Keratinocyte (primary cell): ENCODE measurements around the gene SDK2. TPM values are rescaled to one million over a fixed set of nuclear protein-coding genes. Genes with fewer than 3 reads are reported as not detected.

ENCODE experiments used
- DNase-seq: peaks from one replicate; pipeline ENCODE4 v3.0.0-alpha.2; 2011; ENCODE audit warnings: low read depth, missing footprints, low spot score
- FAIRE-seq: peaks from 2 replicates; lab custom pipeline; 2011; peaks lifted over from hg19 to GRCh38; lab: Jason Lieb, UNC
- H2AFZ ChIP-seq: 2 replicates; pipeline ENCODE4 v1.6.0; 2012; ENCODE audit warnings: low read length, control low read depth, inconsistent platforms; ENCODE audit not compliant: control insufficient read depth
- H3K27ac ChIP-seq: 2 replicates; pipeline ENCODE4 v1.5.1; 2011; ENCODE audit warnings: low read length; ENCODE audit not compliant: control insufficient read depth, insufficient read depth
- H3K27me3 ChIP-seq: 3 replicates; pipeline ENCODE4 v1.6.0; 2011; ENCODE audit warnings: low read length; ENCODE audit not compliant: control insufficient read depth, insufficient read depth; ENCODE audit errors: extremely low read depth
- H3K36me3 ChIP-seq, 2 experiments: 2 replicates in 1 of 2; 3 replicates in 1 of 2; pipeline ENCODE4 v1.5.1; 2011; ENCODE audit warnings: low read length in 2 of 2, mild to moderate bottlenecking in 1 of 2; ENCODE audit not compliant: control insufficient read depth in 2 of 2, insufficient read depth in 2 of 2; ENCODE audit errors: extremely low read depth in 1 of 2
- H3K4me1 ChIP-seq: 3 replicates; pipeline ENCODE4 v1.5.1; 2011; ENCODE audit warnings: low read length; ENCODE audit not compliant: control insufficient read depth, insufficient read depth; ENCODE audit errors: extremely low read depth
- H3K4me2 ChIP-seq: 3 replicates; pipeline ENCODE4 v1.6.0; 2011; ENCODE audit warnings: low read depth, low read length; ENCODE audit not compliant: control insufficient read depth, insufficient read depth; ENCODE audit errors: extremely low read depth
- H3K4me3 ChIP-seq, 3 experiments: fragments of 200-600 bp in 1 of 3; sonication (generic) in 1 of 3; 2 replicates in 2 of 3; 3 replicates in 1 of 3; pipeline ENCODE4 v1.5.1; 2011 to 2016; ENCODE audit warnings: low read length in 3 of 3, mild to moderate bottlenecking in 3 of 3, control low read depth in 2 of 3, inconsistent platforms in 1 of 3, low read depth in 1 of 3, mixed read lengths in 1 of 3, mixed run types in 1 of 3, moderate library complexity in 1 of 3; ENCODE audit not compliant: control insufficient read depth in 2 of 3, insufficient read depth in 2 of 3; ENCODE audit errors: extremely low read depth in 1 of 3
- H3K79me2 ChIP-seq: 2 replicates; pipeline ENCODE4 v1.6.0; 2012; ENCODE audit warnings: low read length; ENCODE audit not compliant: control insufficient read depth, insufficient read depth
- H3K9ac ChIP-seq: 3 replicates; pipeline ENCODE4 v1.6.0; 2011; ENCODE audit warnings: low read length; ENCODE audit not compliant: control insufficient read depth, insufficient read depth; ENCODE audit errors: extremely low read depth
- H3K9me1 ChIP-seq: 3 replicates; pipeline ENCODE4 v1.6.0; 2011; ENCODE audit warnings: low read length; ENCODE audit not compliant: control insufficient read depth, insufficient read depth; ENCODE audit errors: extremely low read depth
- H3K9me3 ChIP-seq: 2 replicates; pipeline ENCODE4 v1.5.1; 2012; ENCODE audit warnings: low read depth, low read length; ENCODE audit not compliant: control insufficient read depth
- H4K20me1 ChIP-seq: 3 replicates; pipeline ENCODE4 v1.6.0; 2011; ENCODE audit warnings: low read length; ENCODE audit not compliant: control insufficient read depth, insufficient read depth; ENCODE audit errors: extremely low read depth
- CTCF ChIP-seq, 3 experiments: IDR thresholded peaks in 1 of 3; conservative IDR thresholded peaks in 1 of 3; optimal IDR thresholded peaks in 1 of 3; 2 replicates in 2 of 3; 3 replicates in 1 of 3; pipeline versions ENCODE3 to v1.5.1; 2011; ENCODE audit warnings: low read length in 3 of 3, mild to moderate bottlenecking in 3 of 3, moderate library complexity in 2 of 3, control low read depth in 1 of 3, inconsistent platforms in 1 of 3; ENCODE audit not compliant: insufficient read depth in 2 of 3; ENCODE audit errors: extremely low read depth in 1 of 3
- EZH2 ChIP-seq: IDR thresholded peaks from one replicate; pipeline ENCODE4 v1.6.1; 2012; ENCODE audit warnings: inconsistent platforms, mild to moderate bottlenecking, low read length, moderate library complexity
- dilution Hi-C: fragments of 300-500 bp; cut with MboI; formaldehyde crosslinking; loops from one replicate; pipeline ENCODE4 v1.7.0; 2020; ENCODE audit warnings: low sequenced_read_pairs; ENCODE audit not compliant: extremely low pct_ligation_motif_present
- polyA plus RNA-seq, 5 experiments: library from polyadenylated mRNA; depleted of rRNA in 3 of 5; stranded (reverse) in 3 of 5; stranded (forward) in 1 of 5; unstranded in 1 of 5; fragments of >200 nt; gene quantifications; 1 replicate in 1 of 5; 2 replicates in 3 of 5; 3 replicates in 1 of 5; pipeline versions ENCODE4 v1.2.1 to v1.2.3, GENCODE V29; 2011 to 2012; ENCODE audit warnings: missing spikeins in 2 of 5, low read depth in 1 of 5, low replicate concordance in 1 of 5

SDK2 gene
- polyA plus RNA-seq, 1 donor (not counting 4 experiments of a cell fraction or from before 2014, with no cell fraction given), result 1.8 TPM

- Histone ChIP-seq H3K4me1 (peaks cover 29% of the 10 kb centered on the region), H4K20me1 (no peaks in the 10 kb centered on the region), H2AFZ (no peak overlapping the region), H3K79me2 (peaks cover 12% of the 10 kb centered on the region), H3K27ac (no peak overlapping the region), H3K9ac (no peak overlapping the region), H3K36me3 (no peaks in the 10 kb centered on the region), H3K4me3 (no peak overlapping the region), H3K9me3 (no peaks in the 10 kb centered on the region), H3K27me3 (no peaks in the 10 kb centered on the region), H3K4me2 (no peak overlapping the region), H3K9me1 (no peaks in the 10 kb centered on the region)
- peak; percentile 51 for FAIRE-seq
- TF ChIP-seq EZH2 (no peak), CTCF (optimal IDR thresholded peaks at IDR 0.05 in 1 of 3, IDR thresholded peaks at IDR 0.05 in 1 of 3, conservative IDR thresholded peaks at IDR 0.05 in 1 of 3; ENCODE audit: extremely low read depth in 1 of 3, insufficient read depth in 2 of 3, low read length in 3 of 3) (peak; percentile 23 to 44 (median 33))
- dilution Hi-C loops, result no loop called here
- DNase-seq, result no peak
Observed at GRCh38 chr17:73620414-73620813, 23.8 kb downstream of the SDK2 start.

- no peaks in the 10 kb centered on the region for H3K27me3 ChIP-seq
- no peaks in the 10 kb centered on the region for H4K20me1 ChIP-seq
- H3K9me1 ChIP-seq, result no peaks in the 10 kb centered on the region
- H3K4me1 ChIP-seq, result peaks cover 17% of the 10 kb centered on the region
- H2AFZ ChIP-seq, result no peak overlapping the region
- no peak overlapping the region for H3K9ac ChIP-seq
- dilution Hi-C loops, result no loop called here
- no peaks in the 10 kb centered on the region for H3K36me3 ChIP-seq
- no peaks in the 10 kb centered on the region for H3K9me3 ChIP-seq
- no peak for DNase-seq
- no peak overlapping the region for H3K4me2 ChIP-seq
- H3K79me2 ChIP-seq, result peaks cover 14% of the 10 kb centered on the region
- TF ChIP-seq CTCF (optimal IDR thresholded peaks at IDR 0.05 in 1 of 3, IDR thresholded peaks at IDR 0.05 in 1 of 3, conservative IDR thresholded peaks at IDR 0.05 in 1 of 3; ENCODE audit: extremely low read depth in 1 of 3, insufficient read depth in 2 of 3, low read length in 3 of 3), result no peak
- no peak for TF ChIP-seq EZH2
- no peak overlapping the region for H3K4me3 ChIP-seq
- no peak for FAIRE-seq
- no peak overlapping the region for H3K27ac ChIP-seq
Observed at GRCh38 chr17:73617501-73617900, 26.7 kb downstream of the SDK2 start.
